ENCODE data around the gene BLTP1. TPM values are rescaled to one million over a fixed set of nuclear protein-coding genes. Genes with fewer than 3 reads are reported as not detected.

The BLTP1 gene
- total RNA-seq = 117 TPM in 2 replicates

GRCh38 chr4:122151982-122152710 is at the start of gene BLTP1:
TSS of gene BLTP1 (plus strand) at chr4:122152331. CDS start at chr4:122170648, 18,317 bp downstream.

Other genes with a start within 250 kb of the BLTP1 start
- 0.03 and 0.78 TPM in 2 replicates for gene TRPC3, start 200.3 kb upstream of the BLTP1 start, total RNA-seq
- gene ADAD1, start 226.7 kb downstream of the BLTP1 start, total RNA-seq = not detected in 2 replicates

All from smooth muscle cell of the pulmonary artery (primary cell).